Activated CD8-positive, alpha-beta T cell treated with anti-CD3 and anti-CD28 coated beads for 36 hours (primary cell): ENCODE results near the gene YY1. TPM values are rescaled to one million over a fixed set of nuclear protein-coding genes. Genes with fewer than 3 reads are reported as not detected.

Experiments
- ATAC-seq: fragments of 200-7000 bp; cut with Tn5 transposase; one replicate; pipeline ENCODE4 v1.10.0; 2021; ENCODE audit warnings: mild to moderate bottlenecking, moderate library complexity
- CTCF ChIA-PET: fragments of 350-600 bp; sonication (Branson Sonifier 250); formaldehyde crosslinking; loops from one replicate; lab custom pipeline; 2021; ENCODE audit warnings: antibody characterized with exemption; lab: Charles Lee
- POLR2A ChIA-PET: fragments of 350-600 bp; sonication (Branson Sonifier 250); formaldehyde crosslinking; loops from one replicate; lab custom pipeline; 2021; ENCODE audit warnings: antibody characterized with exemption; lab: Charles Lee
- DNase-seq: peaks from one replicate; pipeline ENCODE4 v3.0.0-alpha.2; 2020
- H3K27ac Mint-ChIP-seq: one replicate; pipeline ENCODE4 v1.8.0; 2021; ENCODE audit warnings: mild to moderate bottlenecking, mixed read lengths
- H3K27me3 Mint-ChIP-seq: one replicate; pipeline ENCODE4 v1.8.0; 2021; ENCODE audit warnings: mixed read lengths
- H3K36me3 Mint-ChIP-seq: one replicate; pipeline ENCODE4 v1.8.0; 2021; ENCODE audit warnings: low read depth, mixed read lengths
- H3K4me1 Mint-ChIP-seq: one replicate; pipeline ENCODE4 v1.8.0; 2021; ENCODE audit warnings: low read depth, mixed read lengths
- H3K4me3 Mint-ChIP-seq: one replicate; pipeline ENCODE4 v1.8.0; 2021; ENCODE audit warnings: mild to moderate bottlenecking, moderate library complexity, mixed read lengths
- H3K9me3 Mint-ChIP-seq: one replicate; pipeline ENCODE4 v1.8.0; 2021; ENCODE audit warnings: mixed read lengths
- intact Hi-C: fragments of 100-400 bp; cut with micrococcal nuclease; formaldehyde crosslinking; loops from one replicate; pipeline ENCODE4 v1.10.0; 2022
- total RNA-seq, 2 experiments: library from RNA; stranded (reverse); gene quantifications; one replicate each; pipeline ENCODE4 v1.2.3, GENCODE V29; 2021
- TF ChIP-seq, protein P1 (sequence below): fragments of 200-600 bp; IDR thresholded peaks from one replicate; pipeline ENCODE4 v1.8.0; 2022; ENCODE audit warnings: antibody characterized with exemption, mild to moderate bottlenecking

Gene YY1
- total RNA-seq, 2 experiments from 2014 or later: 105 TPM

GRCh38 chr14:100237735-100238418, 1.1 kb upstream of the YY1 start:
- H3K27ac Mint-ChIP-seq: peak overlapping the region; percentile 99
- TF ChIP-seq, protein P1, sequence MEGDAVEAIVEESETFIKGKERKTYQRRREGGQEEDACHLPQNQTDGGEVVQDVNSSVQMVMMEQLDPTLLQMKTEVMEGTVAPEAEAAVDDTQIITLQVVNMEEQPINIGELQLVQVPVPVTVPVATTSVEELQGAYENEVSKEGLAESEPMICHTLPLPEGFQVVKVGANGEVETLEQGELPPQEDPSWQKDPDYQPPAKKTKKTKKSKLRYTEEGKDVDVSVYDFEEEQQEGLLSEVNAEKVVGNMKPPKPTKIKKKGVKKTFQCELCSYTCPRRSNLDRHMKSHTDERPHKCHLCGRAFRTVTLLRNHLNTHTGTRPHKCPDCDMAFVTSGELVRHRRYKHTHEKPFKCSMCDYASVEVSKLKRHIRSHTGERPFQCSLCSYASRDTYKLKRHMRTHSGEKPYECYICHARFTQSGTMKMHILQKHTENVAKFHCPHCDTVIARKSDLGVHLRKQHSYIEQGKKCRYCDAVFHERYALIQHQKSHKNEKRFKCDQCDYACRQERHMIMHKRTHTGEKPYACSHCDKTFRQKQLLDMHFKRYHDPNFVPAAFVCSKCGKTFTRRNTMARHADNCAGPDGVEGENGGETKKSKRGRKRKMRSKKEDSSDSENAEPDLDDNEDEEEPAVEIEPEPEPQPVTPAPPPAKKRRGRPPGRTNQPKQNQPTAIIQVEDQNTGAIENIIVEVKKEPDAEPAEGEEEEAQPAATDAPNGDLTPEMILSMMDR: no peak
- DNase-seq: peak; percentile 74
- intact Hi-C loops: loop anchor here (5.0 kb wide), 1 partner anchor 171 kb away; the partner anchor contains the start of gene EVL
- POLR2A ChIA-PET: interaction anchor here (0.7 to 2.9 kb wide), 7 partner anchors 9 to 173 kb away, joined by 3 to 21 read pairs (median 8); partner anchors contain the start of gene EVL
- no peaks in the 10 kb centered on the region for H3K9me3 Mint-ChIP-seq
- peak overlapping the region; percentile 91 for H3K4me3 Mint-ChIP-seq
- ATAC-seq: peak; percentile 11
- peaks cover 52% of the 10 kb centered on the region for H3K4me1 Mint-ChIP-seq
- H3K27me3 Mint-ChIP-seq: no peaks in the 10 kb centered on the region
- H3K36me3 Mint-ChIP-seq: peaks cover 58% of the 10 kb centered on the region
- CTCF ChIA-PET: interaction anchor here (0.8 to 4.9 kb wide), 8 partner anchors 9 to 130 kb away, joined by 4 to 24 read pairs (median 6); no protein-coding TSS in a partner anchor

- peaks cover 49% of the 10 kb centered on the region for H3K4me1 Mint-ChIP-seq
- peaks cover 62% of the 10 kb centered on the region for H3K36me3 Mint-ChIP-seq
- peak overlapping the region; percentile 88 for H3K27ac Mint-ChIP-seq
- DNase-seq (peak; percentile 45), ATAC-seq (no peak)
- TF ChIP-seq, protein P1: no peak
- POLR2A ChIA-PET: interaction anchor here (1.1 to 2.0 kb wide), 2 partner anchors 17 to 170 kb away, joined by 4 read pairs; no protein-coding TSS in a partner anchor
- H3K27me3 Mint-ChIP-seq: no peaks in the 10 kb centered on the region
- CTCF ChIA-PET: interaction anchor here (2.1 to 4.8 kb wide), 2 partner anchors 9 to 46 kb away, joined by 6 to 21 read pairs; no protein-coding TSS in a partner anchor
- peak overlapping the region; percentile 79 for H3K4me3 Mint-ChIP-seq
- intact Hi-C loops: loop anchor here (5.0 kb wide), 1 partner anchor 172 kb away; the partner anchor contains the start of gene EVL
- H3K9me3 Mint-ChIP-seq: no peaks in the 10 kb centered on the region
Measured at GRCh38 chr14:100239211-100239839, 381 bp downstream of the YY1 start.

DNA sequence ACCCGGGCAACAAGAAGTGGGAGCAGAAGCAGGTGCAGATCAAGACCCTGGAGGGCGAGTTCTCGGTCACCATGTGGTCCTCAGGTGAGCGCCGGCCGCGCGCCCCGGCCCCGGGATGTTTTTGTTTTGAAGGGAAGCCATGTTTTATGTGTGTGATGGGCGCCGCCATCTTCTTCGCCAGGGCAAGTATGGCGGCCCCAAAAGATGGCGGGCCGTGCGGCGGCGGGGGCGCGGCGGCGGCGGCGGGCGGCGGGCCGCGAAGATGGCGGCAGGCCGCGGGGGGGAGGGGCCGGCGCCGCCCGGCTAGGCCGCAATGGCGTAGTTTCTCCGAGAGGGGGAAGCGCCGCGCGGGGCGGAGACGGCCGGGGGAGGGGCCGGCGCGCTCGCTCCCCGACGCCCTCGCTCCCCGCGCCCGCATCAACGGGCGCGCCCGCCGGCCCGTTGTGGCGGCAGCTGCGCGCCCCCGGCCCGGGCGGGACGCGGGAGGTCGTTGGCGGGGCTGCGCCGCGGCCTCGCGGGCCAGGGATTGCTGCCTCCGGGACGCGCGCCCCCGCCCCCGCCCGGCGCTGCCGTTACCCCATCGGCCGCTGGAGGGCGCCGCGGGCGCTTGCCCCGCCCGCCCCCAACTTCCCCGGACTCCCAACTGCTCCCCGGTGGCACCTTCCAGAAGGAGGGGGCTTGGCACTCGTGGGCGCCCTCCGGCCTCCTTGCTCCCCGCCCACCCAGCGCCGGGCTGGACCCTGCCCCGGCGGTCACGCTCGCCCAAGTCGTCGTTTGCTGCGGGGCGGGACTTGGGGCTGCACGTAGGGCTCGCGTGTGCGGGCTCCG, 1.1 kb downstream of the YY1 start:
- ChIA-PET CTCF (interaction anchor here (0.8 to 4.8 kb wide), 17 partner anchors 10 to 258 kb away, joined by 3 to 21 read pairs (median 5); a partner anchor contains a TSS), POLR2A (interaction anchor here (1.0 to 2.0 kb wide), 6 partner anchors 10 to 174 kb away, joined by 3 to 8 read pairs (median 4); partner anchors contain the start of gene EVL)
- no peaks in the 10 kb centered on the region for H3K27me3 Mint-ChIP-seq
- no peaks in the 10 kb centered on the region for H3K9me3 Mint-ChIP-seq
- ATAC-seq: peak; percentile 52
- H3K27ac Mint-ChIP-seq: peak overlapping the region; percentile 93
- intact Hi-C loops: loop anchor here (5.0 kb wide), 1 partner anchor 173 kb away; the partner anchor contains the start of gene EVL
- DNase-seq: peak; percentile 88
- H3K36me3 Mint-ChIP-seq: peaks cover 58% of the 10 kb centered on the region
- TF ChIP-seq, protein P1: peak; percentile 77
- peak overlapping the region; percentile 97 for H3K4me3 Mint-ChIP-seq
- H3K4me1 Mint-ChIP-seq: peaks cover 45% of the 10 kb centered on the region

DNA sequence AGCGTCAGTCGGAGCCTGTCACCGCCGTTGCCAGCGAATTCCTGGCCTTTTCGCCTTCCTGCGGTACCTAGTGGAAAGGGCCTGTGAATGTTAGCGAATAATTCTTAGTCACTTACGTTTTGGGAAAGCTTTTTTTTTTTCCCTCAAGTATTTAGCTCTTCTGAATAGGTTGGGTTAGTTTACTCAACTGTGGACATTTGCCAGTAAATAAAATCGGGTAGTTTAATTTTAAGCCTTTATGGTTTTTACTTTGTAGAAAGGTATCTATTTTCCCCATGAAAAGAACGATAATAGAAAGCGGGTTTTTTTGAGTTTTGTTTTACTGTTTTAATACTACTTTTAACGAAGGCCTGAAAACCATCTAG, 1.7 kb downstream of the YY1 start:
- Mint-ChIP-seq H3K9me3 (no peaks in the 10 kb centered on the region), H3K4me3 (peak overlapping the region; percentile 97), H3K36me3 (peaks cover 55% of the 10 kb centered on the region), H3K27ac (peak overlapping the region; percentile 93), H3K4me1 (peaks cover 45% of the 10 kb centered on the region), H3K27me3 (no peaks in the 10 kb centered on the region)
- no peak for ATAC-seq
- TF ChIP-seq, protein P1: peak; percentile 32
- ChIA-PET POLR2A (interaction anchor here (0.6 to 2.0 kb wide), 7 partner anchors 7 to 175 kb away, joined by 3 to 8 read pairs (median 3); partner anchors contain the start of gene EVL), CTCF (interaction anchor here (0.7 to 4.8 kb wide), 25 partner anchors 10 to 270 kb away, joined by 3 to 21 read pairs (median 5); a partner anchor contains a TSS)
- intact Hi-C loops: no loop called here
- DNase-seq: no peak
